T1000 (cell line): Measurements from ENCODE around the gene FRMPD2.

Experiments
- DNase-seq: peaks from one replicate; lab custom pipeline; 2025; ENCODE audit warnings: mixed read lengths; lab: John Stamatoyannopoulos, UW

Gene FRMPD2

DNA sequence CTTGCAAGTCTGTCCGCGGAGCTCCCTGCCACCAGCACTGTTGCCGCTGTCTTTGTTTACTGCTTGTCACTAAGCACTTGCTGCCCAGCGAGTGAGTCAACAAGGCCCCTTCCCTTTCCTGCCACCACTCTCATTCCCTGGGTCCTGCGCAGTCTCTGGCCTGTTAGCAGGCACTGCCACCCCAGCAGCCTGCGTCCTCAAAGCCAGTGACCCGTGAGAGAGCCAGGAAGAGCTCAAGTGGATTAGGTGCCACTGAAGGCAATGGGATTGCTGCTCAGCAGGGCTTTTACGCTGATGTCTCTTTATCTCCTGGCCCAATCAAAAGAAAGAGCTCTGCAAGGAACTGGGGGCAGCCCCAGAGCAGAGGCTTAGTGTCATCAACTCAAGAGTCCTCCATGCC is at the start of gene FRMPD2:
FRMPD2 (minus strand) TSS at position 61 of the 400 bp plus-strand sequence. CDS start 129 bp downstream, outside the sequence.
- no peak for DNase-seq

- no peak for DNase-seq
Measured at GRCh38 chr10:48322017-48322416, 47.5 kb upstream of the FRMPD2 start.

- DNase-seq: no peak
Measured at GRCh38 chr10:48317321-48317990, 43.0 kb upstream of the FRMPD2 start.

GRCh38 chr10:48316236-48316635 is 41.7 kb upstream of the FRMPD2 start:
- no peak for DNase-seq

DNA sequence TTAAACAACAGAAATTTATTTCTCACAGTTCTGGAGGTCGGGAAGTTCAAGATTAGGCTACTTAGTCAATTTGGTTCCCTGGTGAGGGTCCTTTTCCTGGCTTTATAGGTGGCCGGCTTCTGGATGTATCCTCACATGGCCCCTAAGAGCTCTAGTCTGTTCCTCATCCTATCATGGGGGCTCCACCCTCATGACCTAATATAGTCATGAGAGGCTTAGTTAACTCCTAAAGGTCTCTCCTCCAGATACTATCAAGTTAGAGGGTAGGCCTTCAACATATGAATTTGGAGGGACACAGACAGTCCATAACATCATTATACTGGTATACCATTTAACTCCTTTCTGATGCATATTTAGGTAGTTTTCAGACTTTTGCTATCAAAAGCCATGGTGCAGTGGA is 39.6 kb upstream of the FRMPD2 start:
- no peak for DNase-seq

GRCh38 chr10:48309711-48310226 is 35.3 kb upstream of the FRMPD2 start:
- no peak for DNase-seq

DNA sequence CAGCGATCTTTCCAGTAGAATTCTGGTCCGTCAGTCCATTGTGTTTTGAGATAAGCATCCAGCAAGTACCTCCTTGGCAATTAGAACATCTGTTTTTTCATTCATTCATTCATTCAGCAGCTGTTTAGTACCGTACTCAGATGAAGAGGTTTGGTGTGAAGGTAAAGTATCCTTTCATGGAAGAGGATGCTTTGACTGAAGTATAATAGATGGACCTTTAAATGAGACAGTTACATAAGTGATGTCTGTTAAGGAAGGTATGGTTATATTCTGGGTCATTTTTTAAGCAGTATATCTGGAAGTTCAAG is 33.2 kb upstream of the FRMPD2 start:
- DNase-seq: no peak

- peak; percentile 60 for DNase-seq
Measured at GRCh38 chr10:48306870-48307710, 32.6 kb upstream of the FRMPD2 start.

DNA sequence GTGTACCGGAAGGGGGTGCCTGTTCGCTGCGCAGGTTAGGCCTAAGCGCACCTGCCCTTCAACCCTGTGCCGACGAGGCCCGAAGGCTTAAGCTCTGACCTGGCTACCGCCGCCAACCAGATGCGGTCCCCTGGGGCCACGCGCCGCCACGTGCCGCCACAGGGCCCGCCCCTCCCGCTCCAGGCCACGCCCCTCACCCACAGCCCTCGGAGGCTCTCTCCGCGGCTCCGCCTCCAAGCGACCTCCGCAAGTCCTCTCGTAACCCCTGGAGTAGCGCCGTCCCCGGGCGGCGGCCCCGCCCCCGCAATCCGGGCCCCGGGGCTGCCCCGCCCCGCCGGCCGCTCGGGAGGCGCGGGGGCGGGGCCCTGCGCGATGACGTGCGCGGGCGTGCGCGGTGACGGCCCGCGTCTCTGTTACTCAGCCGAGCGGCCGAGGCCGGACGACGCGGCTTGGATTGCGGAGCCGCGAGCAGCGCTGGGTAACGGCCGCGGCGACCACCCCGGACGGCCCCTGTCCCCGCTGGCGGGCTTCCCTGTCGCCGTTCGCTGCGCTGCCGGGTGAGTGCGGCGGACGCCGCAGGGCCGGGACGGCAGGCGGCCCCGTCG is 31.9 kb upstream of the FRMPD2 start, which contains the start of gene MAPK8:
MAPK8 (plus strand) TSS at position 413 of the 605 bp plus-strand sequence. CDS start 94,984 bp downstream, outside the sequence.
- DNase-seq: peak; percentile 86

GRCh38 chr10:48305905-48306264 is 31.4 kb upstream of the FRMPD2 start:
- no peak for DNase-seq

DNA sequence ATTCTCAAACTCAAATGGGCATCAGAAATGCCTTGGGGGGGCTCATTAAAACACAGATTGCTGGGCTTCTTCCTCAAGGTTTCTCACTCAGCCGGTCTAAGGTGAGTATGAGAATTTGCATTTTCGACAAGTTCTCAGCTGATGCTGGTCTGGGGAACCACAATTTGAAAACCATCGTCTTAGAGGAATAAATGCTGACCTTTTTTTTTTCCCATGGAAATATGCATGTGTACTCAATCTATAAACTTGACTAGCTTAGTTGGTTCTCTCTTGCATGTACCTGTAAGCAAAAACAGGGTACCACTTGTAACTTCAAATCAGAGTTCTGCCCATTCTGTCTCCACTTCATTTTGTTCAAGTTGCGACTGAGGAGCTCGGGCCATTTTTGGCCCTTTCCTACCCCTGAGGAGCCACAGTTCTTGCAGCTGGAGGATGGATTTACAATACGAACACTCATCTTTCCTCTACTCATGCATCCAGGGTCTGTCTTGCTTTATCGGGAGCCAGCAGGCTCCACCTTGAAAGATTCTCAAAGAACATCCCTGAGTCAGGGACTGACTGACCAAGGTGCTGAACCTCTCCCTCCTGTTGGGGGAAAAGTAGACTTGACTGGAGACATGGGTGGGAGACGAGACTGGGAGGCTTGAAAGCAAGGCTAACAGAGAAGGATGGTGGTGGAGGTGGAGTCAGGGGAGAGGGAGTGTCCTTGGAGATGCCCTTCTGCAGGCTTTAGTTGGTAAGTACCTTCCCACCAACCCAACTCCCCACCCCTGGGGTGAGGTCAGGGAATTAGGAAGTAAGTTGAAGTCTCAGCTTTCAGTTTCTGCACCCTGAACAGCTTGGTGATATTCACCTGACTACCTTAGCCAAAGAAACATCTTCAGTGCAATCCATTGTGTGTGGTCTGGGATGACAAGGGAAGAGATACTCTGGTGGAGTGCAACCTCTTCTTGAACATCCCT is 28.3 kb upstream of the FRMPD2 start:
- no peak for DNase-seq

GRCh38 chr10:48300556-48300955 is 26.1 kb upstream of the FRMPD2 start:
- DNase-seq: no peak

GRCh38 chr10:48299692-48300091 is 25.2 kb upstream of the FRMPD2 start:
- no peak for DNase-seq

DNA sequence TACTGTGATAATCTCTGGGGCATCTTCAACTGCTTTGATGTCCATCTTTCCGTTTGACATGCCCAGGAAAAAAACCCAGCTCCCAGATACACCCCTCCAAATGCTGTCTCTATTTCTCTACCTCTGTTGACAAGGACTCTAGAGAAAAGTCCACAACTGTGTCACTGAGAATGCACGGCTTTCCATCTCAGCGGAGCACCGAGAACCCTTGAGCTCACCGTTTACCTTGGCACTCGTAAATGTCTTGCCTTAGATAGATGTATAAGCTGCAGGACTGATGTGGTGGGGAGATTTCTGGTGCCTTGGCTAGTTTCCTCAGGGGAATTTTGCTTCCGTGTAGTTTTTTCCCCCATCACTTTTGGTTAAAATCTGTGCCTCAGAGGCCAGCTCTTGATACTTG is 24.6 kb upstream of the FRMPD2 start:
- no peak for DNase-seq

DNA sequence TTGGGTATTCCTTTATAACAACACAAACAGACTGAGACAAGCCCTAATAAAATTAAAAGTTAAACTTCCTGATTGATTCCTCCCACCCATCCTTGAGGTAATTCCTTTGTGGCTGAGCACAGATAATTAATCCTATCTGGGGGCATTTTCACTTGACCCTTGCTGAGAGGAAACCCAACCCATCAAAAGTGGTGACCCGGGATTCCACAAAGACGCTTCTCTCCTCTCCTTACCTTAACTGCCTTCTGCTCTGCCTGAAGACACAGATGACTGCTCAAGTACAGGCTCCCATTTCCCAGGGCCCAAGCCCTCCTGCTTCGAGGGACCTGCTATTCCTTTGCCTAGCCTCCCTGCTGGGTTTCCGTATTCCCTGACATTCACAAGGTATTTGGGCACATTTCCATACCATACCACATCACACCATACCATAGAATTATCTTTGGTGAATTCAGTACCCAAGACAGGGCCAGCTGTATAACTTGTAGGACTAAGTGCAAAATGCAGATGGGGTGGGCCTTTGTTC is 22.1 kb upstream of the FRMPD2 start:
- DNase-seq: no peak

DNA sequence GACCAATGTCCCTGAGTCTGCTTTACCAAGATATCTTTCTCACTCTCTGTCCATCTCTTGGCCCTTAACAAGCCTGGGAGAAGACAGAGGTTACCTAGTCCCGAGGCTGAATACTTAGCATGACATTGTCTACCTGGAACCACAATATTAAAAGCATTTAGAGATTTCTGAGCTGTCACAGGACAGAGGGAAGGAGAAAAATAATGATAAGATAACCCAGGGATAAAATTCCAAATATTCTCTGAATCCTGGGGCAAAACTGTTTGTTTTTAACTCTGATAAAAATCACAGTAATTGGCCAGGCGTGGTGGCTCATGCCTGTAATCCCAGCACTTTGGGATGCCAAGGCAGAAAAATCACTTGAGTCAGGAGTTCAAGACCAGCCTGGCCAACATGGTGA is 19.9 kb upstream of the FRMPD2 start:
- DNase-seq: no peak

GRCh38 chr10:48292616-48293015 is 18.1 kb upstream of the FRMPD2 start:
- no peak for DNase-seq

- no peak for DNase-seq
Measured at GRCh38 chr10:48291190-48291589, 16.7 kb upstream of the FRMPD2 start.

DNA sequence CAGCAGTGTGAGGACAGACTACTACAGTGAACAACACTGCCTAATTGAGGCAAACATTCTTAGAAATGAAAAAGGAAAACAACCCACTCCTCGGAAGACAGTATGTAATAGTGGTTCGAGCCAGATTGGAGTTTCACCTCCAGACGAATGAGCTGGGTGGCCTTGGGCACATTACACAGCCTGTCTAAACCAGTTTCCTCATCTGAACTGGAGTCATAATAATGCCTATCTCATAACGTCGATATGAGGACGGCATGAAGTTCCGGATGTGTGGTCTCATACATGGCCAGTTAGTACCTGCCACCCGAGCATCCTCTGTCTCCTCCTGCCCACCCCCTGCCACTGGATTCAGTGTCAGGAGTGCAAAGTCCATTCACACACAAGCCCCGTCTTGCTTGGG is 15.8 kb upstream of the FRMPD2 start:
- no peak for DNase-seq

DNA sequence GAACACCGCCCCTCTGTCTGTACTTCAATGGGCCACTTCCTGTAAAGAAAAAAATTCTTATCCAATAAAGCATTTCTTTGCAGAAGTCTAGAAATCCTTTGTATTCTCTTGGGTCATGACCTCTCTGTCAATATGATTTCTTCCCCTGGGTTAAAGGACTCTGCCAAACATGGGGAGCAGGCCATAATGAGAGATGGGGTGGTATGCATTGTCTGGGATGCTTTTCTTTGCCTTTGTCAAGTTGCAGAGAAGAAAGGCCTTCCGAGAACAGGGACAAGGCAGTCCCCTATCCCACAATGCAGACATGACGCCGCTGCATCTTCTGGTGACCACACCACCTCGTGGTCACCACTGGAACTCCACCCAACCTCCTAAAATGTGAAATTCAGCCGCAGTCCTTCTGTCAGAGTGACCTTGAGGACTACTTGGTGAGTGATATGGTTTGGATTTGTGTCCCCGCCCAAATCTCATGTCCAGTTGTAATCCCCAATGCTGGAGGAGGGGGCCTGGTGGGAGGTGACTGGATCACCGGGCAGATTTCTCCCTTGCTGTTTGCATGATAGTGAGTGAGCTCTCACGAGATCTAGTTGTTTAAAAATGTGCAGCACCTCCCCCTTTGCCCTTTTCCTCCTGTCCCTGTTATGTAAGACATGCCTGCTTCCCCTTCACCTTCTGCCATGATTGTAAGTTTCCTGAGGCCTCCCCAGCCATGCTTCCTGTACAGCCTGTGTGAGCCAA is 15.2 kb upstream of the FRMPD2 start:
- no peak for DNase-seq

- DNase-seq: no peak
Measured at GRCh38 chr10:48288661-48289060, 14.2 kb upstream of the FRMPD2 start.
